GM06990 (cell line): ENCODE results near the gene BACH1.

Experiments used
- DNase-seq: peaks from one replicate; pipeline ENCODE4 v3.0.0-alpha.2; 2011; ENCODE audit not compliant: insufficient read length; ENCODE audit errors: extremely low read depth
- H3K27me3 ChIP-seq: replicated peaks from 2 replicates; pipeline ENCODE4 v1.6.0; 2011; ENCODE audit warnings: low read length; ENCODE audit not compliant: control insufficient read depth, insufficient read depth
- H3K36me3 ChIP-seq: 2 replicates; pipeline ENCODE4 v1.5.1; 2011; ENCODE audit warnings: low read length; ENCODE audit not compliant: control insufficient read depth, insufficient read depth
- H3K4me3 ChIP-seq: replicated peaks from 2 replicates; pipeline ENCODE4 v1.5.1; 2011; ENCODE audit warnings: low read depth, mild to moderate bottlenecking, control low read depth, low read length
- CTCF ChIP-seq: IDR thresholded peaks from 2 replicates; pipeline ENCODE4 v1.5.1; 2011; ENCODE audit warnings: low read length, control low read depth, mild to moderate bottlenecking, inconsistent platforms; ENCODE audit not compliant: insufficient read depth, poor library complexity, severe bottlenecking

BACH1 gene

GRCh38 chr21:29320031-29320430 is 21.3 kb downstream of the BACH1 start:
- TF ChIP-seq CTCF, result no peak
- DNase-seq, result no peak
- no peaks in the 10 kb centered on the region for H3K27me3 ChIP-seq
- H3K36me3 ChIP-seq, result peaks cover 8% of the 10 kb centered on the region
- H3K4me3 ChIP-seq, result no peak overlapping the region

GRCh38 chr21:29321217-29321616 is 22.5 kb downstream of the BACH1 start:
- Histone ChIP-seq H3K36me3 (peaks cover 8% of the 10 kb centered on the region), H3K4me3 (no peak overlapping the region), H3K27me3 (no peaks in the 10 kb centered on the region)
- DNase-seq, result no peak
- no peak for TF ChIP-seq CTCF

GRCh38 chr21:29321932-29322928 is 23.5 kb downstream of the BACH1 start:
- no peak for TF ChIP-seq CTCF
- no peak for DNase-seq
- peaks cover 10% of the 10 kb centered on the region for H3K36me3 ChIP-seq
- H3K4me3 ChIP-seq, result no peak overlapping the region
- no peaks in the 10 kb centered on the region for H3K27me3 ChIP-seq

GRCh38 chr21:29323189-29323588 is 24.5 kb downstream of the BACH1 start:
- DNase-seq, result no peak

GRCh38 chr21:29326914-29327554 is 28.3 kb downstream of the BACH1 start:
- H3K36me3 ChIP-seq, result peaks cover 8% of the 10 kb centered on the region

More at GRCh38 chr21:29323189-29323588, 24.5 kb downstream of the BACH1 start:
- TF ChIP-seq CTCF, result no peak
- Histone ChIP-seq H3K36me3 (peaks cover 11% of the 10 kb centered on the region), H3K27me3 (no peaks in the 10 kb centered on the region), H3K4me3 (no peak overlapping the region)

More at GRCh38 chr21:29326914-29327554, 28.3 kb downstream of the BACH1 start:
- no peak for TF ChIP-seq CTCF
- DNase-seq, result no peak
- no peaks in the 10 kb centered on the region for H3K27me3 ChIP-seq
- H3K4me3 ChIP-seq, result no peak overlapping the region
